Stomach (tissue), 4 donors: Measurements from ENCODE around the gene TNFRSF6B.

Experiments
- CTCF ChIP-seq, 7 experiments: fragments of 450-650 bp in 4 of 7; fragments of 200-600 bp in 3 of 7; sonication (generic) in 3 of 7; IDR thresholded peaks; one replicate each; pipeline ENCODE4 v1.5.1; 2016 to 2019; ENCODE audit warnings: antibody characterized with exemption in 7 of 7, control low read depth in 2 of 7, mild to moderate bottlenecking in 1 of 7
- EP300 ChIP-seq: sonication (generic); formaldehyde crosslinking; IDR thresholded peaks from one replicate; pipeline ENCODE4 v1.6.1; 2017; ENCODE audit warnings: antibody characterized with exemption
- POLR2A ChIP-seq, 4 donors: fragments of 450-650 bp; IDR thresholded peaks; one replicate each; pipeline ENCODE4 v1.6.1; 2016; ENCODE audit warnings: antibody characterized with exemption in 4 of 4, control low read depth in 2 of 4, mild to moderate bottlenecking in 1 of 4, moderate library complexity in 1 of 4
- POLR2AphosphoS5 ChIP-seq, 3 donors: sonication (generic); formaldehyde crosslinking; IDR thresholded peaks; one replicate each; pipeline ENCODE4 v1.6.1; 2016; ENCODE audit warnings: antibody characterized with exemption in 3 of 3

DNA sequence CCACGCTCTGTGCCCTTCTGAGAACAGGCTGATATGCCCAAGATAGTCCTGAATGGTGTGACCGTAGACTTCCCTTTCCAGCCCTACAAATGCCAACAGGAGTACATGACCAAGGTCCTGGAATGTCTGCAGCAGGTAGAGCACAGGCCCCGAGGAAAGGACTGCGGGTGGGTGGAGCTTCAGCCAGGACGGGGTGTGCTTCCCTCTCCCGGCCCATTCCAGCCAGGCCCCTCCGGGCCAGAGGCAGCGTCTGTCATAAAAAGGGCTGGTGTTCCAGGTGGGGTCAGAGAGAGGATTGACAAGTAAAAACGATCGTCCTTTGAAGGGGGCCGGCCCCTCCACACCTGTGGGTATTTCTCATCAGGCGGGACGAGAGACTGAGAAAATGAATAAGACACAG, 37.1 kb upstream of the TNFRSF6B start:
- TF ChIP-seq POLR2A (IDR thresholded peaks at IDR 0.05) (no peak), CTCF (IDR thresholded peaks at IDR 0.05) (no peak), POLR2AphosphoS5 (IDR thresholded peaks at IDR 0.05) (no peak), EP300 (no peak)
